ACC112 (cell line): ENCODE measurements around the gene SPEG.
A peak's percentile ranks its signal among the peaks of the same experiment; 100 is the strongest.

Source experiments
- H2AFZ ChIP-seq: fragments of 200-600 bp; sonication (generic); one replicate; pipeline ENCODE4 v1.6.0; 2017; ENCODE audit warnings: antibody characterized with exemption, low read length; ENCODE audit not compliant: unreplicated experiment
- H3K27ac ChIP-seq: fragments of 200-600 bp; sonication (generic); 2 replicates; pipeline ENCODE4 v1.5.1; 2014; ENCODE audit warnings: low read depth, mild to moderate bottlenecking, antibody characterized with exemption, low read length, moderate library complexity
- H3K27me3 ChIP-seq: fragments of 200-600 bp; sonication (generic); 2 replicates; pipeline ENCODE4 v1.6.1; 2014; ENCODE audit warnings: mild to moderate bottlenecking, antibody characterized with exemption, low read length, moderate library complexity, mixed read lengths; ENCODE audit not compliant: insufficient read depth
- H3K36me3 ChIP-seq: fragments of 200-600 bp; sonication (generic); 2 replicates; pipeline ENCODE4 v1.6.1; 2016; ENCODE audit warnings: mild to moderate bottlenecking, antibody characterized with exemption, low read length, moderate library complexity, mixed read lengths; ENCODE audit not compliant: insufficient read depth
- H3K4me1 ChIP-seq: fragments of 200-600 bp; sonication (generic); one replicate; pipeline ENCODE4 v1.6.1; 2016; ENCODE audit warnings: low read length, mixed read lengths; ENCODE audit not compliant: insufficient read depth, unreplicated experiment, control insufficient read depth
- H3K4me3 ChIP-seq: fragments of 200-600 bp; sonication (generic); 2 replicates; pipeline ENCODE4 v1.5.1; 2014; ENCODE audit warnings: mild to moderate bottlenecking, low read depth, low read length
- H3K79me2 ChIP-seq: fragments of 200-600 bp; sonication (generic); one replicate; pipeline ENCODE4 v1.6.0; 2016; ENCODE audit warnings: low read length; ENCODE audit not compliant: control insufficient read depth, unreplicated experiment, insufficient read depth

The SPEG gene

DNA sequence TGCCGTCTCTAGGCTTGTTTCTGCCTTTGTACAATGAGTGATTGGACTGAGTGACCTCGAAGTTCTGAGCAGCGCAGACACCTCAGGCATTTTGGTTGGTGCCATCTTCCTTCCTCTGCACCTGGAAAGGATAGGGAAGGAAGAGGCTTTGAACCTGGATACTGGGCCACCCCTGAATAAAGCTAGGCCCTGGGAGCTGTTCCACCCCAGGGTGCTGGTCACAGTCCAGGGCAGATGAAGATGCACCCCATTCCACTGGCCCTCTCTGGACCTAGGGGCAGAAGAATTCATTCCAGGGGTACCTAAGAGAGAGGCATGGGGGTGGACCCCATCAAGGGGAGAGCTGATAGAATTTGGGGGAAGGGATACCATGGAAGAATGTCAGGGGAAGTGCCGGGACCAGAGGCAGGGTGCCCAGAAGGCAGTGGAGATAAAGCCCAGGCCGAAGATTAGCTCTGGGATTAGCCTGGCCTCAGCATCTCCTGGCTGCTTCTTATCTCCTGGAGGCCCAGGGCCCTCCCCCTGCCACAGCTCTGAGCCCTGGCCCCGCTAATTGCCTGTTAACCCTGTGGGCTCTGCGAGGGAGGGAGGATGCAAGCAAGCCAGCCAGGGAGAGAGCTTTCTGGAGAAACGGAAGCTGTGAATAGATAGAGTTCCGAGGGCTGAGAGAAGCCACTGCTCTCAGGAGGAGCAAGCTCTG lies 91.0 kb downstream of the SPEG start:
- Histone ChIP-seq H2AFZ (no peak overlapping the region), H3K4me3 (no peak overlapping the region), H3K79me2 (no peaks in the 10 kb centered on the region), H3K4me1 (peaks cover 15% of the 10 kb centered on the region), H3K27me3 (peaks cover 27% of the 10 kb centered on the region), H3K27ac (no peak overlapping the region), H3K36me3 (no peaks in the 10 kb centered on the region)

DNA sequence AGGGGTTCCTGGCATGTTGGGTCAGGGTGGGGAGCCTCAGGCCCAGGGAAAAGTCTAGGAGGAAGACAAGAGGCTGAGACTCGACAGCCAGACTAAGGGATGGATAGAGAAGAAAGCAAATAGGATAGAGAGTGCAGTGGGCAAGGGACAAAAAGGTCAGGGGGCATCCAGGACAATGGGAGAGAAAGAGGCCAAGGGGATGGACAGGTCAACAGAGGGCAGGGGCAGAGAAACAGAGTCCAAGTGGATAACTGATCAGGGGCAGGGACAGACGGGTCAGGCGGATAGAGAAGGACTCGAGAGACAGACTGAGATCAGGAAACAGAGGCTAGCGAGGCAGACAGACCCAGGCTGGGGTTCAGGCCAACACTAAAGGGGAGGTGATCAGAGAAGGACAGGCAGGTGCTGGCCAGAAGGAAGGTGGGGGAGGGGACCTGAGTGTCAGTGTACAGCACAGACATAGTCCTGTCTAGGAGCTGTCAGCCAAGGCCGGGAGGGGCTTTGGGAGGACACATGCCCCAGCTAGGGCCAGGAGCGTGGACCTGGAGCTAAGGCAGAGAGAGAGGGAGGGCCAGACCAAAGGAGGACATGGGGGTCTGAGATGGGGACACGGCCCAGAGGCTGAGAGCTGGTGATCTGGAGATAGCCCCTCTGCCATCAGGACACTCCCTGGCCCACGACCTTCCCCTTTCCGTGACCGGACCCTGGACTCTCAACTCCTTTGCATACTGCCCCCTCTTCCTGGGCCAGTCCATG lies 91.9 kb downstream of the SPEG start:
- Histone ChIP-seq H3K27ac (no peak overlapping the region), H3K4me3 (no peak overlapping the region), H3K36me3 (no peaks in the 10 kb centered on the region), H3K27me3 (peaks cover 27% of the 10 kb centered on the region), H3K79me2 (no peaks in the 10 kb centered on the region), H3K4me1 (peaks cover 8% of the 10 kb centered on the region), H2AFZ (no peak overlapping the region)

DNA sequence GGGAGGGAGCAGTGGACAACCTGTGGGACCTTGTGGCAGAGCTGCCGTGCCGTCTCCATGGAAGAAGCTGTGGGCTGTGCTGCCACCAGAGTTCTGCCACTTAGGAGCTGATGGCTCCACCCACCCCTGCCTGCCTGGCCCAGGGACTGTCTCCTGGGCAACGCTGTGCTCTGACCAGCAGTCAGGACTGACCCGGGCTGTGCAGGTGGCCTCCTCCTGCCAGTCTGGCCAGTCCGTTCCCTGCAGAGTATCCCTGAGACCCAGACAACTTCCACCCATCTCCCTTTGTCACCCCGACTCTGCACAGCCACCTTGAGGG lies 92.4 kb downstream of the SPEG start:
- H3K27ac ChIP-seq = no peak overlapping the region
- H3K27me3 ChIP-seq = peaks cover 30% of the 10 kb centered on the region

DNA sequence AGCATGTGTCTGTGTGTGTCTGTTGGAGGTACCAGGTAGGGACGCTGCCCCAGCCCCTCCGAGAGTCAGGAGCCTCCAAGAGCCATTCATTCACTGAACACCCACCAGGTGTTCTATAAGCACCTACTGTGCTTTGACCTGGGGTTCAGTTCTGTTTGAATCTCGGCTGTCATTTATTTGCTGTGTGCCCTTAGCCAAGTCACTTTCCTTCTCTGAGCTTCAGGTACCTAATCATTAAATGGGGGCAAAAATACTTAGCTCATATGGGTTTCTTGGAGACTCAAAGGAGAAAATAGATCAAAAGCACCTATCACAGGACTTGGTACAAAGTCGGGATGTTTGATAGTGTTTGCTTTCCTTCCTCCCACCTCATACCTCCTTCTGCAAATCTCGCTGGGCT lies 92.8 kb downstream of the SPEG start:
- Histone ChIP-seq H3K4me3 (no peak overlapping the region), H3K36me3 (no peaks in the 10 kb centered on the region), H3K27ac (no peak overlapping the region), H2AFZ (no peak overlapping the region), H3K79me2 (no peaks in the 10 kb centered on the region), H3K4me1 (peaks cover 2% of the 10 kb centered on the region), H3K27me3 (peaks cover 35% of the 10 kb centered on the region)

More for the DNA sequence above, 92.4 kb downstream of the SPEG start:
- peaks cover 3% of the 10 kb centered on the region for H3K4me1 ChIP-seq
- H3K79me2 ChIP-seq = no peaks in the 10 kb centered on the region
- H3K36me3 ChIP-seq = no peaks in the 10 kb centered on the region
- no peak overlapping the region for H3K4me3 ChIP-seq
- H2AFZ ChIP-seq = no peak overlapping the region

DNA sequence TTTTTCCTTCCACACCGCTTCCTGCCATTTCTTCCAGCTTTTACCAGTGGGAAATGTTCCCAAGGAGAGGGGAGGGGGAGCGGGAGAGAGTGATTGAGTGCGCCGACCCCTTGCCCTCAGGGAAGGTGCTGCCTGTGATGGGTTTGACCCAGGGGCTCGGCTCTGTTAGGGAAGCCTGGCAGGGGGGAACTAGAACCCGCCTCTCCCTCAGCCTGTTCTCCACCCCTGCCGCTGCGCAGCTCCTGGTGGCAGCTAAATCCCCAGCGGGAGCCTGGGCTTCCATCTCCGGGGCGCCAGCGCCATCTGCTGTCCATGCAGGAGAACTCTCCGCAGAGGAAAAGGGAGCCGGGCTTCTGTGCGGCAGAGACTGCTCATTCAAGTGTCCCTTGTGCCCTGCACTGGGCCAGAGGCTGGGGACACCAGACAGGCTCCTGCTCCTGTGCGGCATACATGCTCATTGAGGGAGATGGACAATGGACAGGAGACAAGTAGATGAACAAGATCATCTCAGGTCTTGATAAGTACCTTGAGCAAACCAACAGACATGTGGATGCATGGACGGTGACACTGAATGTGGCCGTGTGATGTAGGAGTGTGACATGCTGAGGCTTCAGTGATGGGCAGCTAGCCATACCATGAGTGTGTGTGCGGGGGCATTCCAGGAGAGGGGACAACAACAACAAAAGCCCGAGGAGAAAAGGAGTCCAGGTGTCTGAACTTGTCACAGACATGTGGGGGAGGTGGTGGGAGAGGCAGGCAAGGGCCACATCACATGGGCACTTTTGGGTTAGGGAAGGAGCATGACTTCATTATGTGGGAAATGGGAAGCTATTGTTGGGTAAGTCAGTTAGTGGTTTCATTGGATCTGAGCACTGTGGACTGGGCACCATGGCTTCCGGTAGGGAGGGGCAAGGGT lies 95.7 kb downstream of the SPEG start:
- Histone ChIP-seq H3K27ac (no peak overlapping the region), H3K4me3 (peak overlapping the region; percentile 62; the same call in 1 of the 2 replicates), H3K4me1 (no peaks in the 10 kb centered on the region), H3K79me2 (no peaks in the 10 kb centered on the region), H2AFZ (no peak overlapping the region), H3K36me3 (no peaks in the 10 kb centered on the region), H3K27me3 (peaks cover 36% of the 10 kb centered on the region)

DNA sequence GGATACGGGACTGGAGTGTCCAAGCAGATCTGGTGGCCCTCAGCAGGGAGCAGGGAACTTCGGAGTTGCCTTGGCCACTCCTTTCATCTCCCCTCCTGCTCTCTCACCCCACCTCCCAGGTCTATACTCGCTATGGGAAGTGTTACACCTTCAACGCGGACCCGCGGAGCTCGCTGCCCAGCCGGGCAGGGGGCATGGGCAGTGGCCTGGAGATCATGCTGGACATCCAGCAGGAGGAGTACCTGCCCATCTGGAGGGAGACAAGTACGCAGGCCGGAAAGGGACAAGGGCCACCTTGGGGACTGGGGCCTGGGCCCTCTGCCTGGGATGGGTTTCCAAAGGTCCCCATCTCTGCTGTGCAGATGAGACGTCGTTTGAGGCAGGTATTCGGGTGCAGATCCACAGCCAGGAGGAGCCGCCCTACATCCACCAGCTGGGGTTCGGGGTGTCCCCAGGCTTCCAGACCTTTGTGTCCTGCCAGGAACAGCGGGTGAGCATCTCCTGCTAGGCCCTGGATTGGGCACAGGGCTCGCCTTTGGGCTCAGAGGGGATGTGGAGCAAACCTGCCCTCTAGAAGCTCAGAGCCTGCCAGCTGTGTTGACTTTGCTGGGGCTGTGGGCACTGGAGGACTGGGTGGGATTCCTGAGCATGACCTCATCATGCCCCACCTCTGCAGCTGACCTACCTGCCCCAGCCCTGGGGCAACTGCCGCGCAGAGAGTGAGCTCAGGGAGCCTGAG lies 97.2 kb downstream of the SPEG start:
- Histone ChIP-seq H2AFZ (no peak overlapping the region), H3K27me3 (peaks cover 34% of the 10 kb centered on the region), H3K27ac (no peak overlapping the region), H3K4me1 (no peaks in the 10 kb centered on the region), H3K4me3 (no peak overlapping the region), H3K36me3 (no peaks in the 10 kb centered on the region), H3K79me2 (no peaks in the 10 kb centered on the region)

DNA sequence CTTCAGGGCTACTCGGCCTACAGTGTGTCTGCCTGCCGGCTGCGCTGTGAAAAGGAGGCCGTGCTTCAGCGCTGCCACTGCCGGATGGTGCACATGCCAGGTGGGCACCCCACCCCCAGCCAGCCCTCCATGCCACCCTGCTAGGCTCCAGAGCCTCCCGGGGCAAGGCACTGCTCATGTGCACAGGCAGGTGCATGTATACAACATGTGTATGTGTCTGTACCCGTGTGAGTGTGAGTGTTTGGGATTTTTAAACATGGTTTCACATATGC lies 97.7 kb downstream of the SPEG start:
- Histone ChIP-seq H2AFZ (no peak overlapping the region), H3K4me1 (no peaks in the 10 kb centered on the region), H3K79me2 (no peaks in the 10 kb centered on the region)

DNA sequence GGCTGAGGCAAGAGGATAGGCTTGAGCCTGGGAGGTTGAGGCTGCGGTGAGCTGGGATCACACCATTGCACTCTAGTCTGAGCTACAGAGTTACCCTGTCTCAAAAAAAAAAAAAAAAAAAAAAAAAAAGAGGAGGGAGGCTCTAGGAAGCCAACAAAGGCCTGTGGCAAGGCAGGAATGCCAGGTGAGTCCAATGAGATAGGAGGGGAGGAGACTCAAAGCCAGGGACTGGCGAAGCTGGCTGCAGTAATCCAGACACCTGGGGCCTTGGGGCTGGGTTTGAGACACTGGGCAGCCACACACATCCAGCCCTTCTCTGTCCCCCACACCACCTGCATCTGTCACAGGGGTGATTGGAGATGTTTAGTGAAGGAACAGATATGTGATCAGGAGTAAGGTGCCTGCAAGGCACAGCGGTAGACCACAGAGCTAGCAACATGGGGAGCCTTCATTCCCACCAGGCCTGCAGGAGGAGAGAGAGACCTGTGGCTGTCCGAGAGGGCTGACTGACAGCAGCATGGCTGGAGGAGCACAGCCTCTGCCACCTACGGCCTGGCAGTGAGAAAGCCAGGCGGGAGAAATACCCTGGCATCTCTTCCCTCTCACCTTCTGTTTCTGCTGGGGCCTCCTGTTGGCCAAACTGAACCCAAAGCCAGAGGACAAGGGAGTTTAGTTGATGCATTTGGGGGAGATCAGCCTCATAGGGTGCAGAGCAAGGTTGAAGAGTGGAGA lies 99.5 kb downstream of the SPEG start:
- Histone ChIP-seq H3K27me3 (peaks cover 18% of the 10 kb centered on the region), H3K4me1 (no peaks in the 10 kb centered on the region), H3K36me3 (no peaks in the 10 kb centered on the region), H3K4me3 (no peak overlapping the region), H3K79me2 (no peaks in the 10 kb centered on the region), H3K27ac (no peak overlapping the region), H2AFZ (no peak overlapping the region)

More for the DNA sequence above, 97.7 kb downstream of the SPEG start:
- Histone ChIP-seq H3K27ac (no peak overlapping the region), H3K36me3 (no peaks in the 10 kb centered on the region), H3K4me3 (no peak overlapping the region), H3K27me3 (peaks cover 31% of the 10 kb centered on the region)

DNA sequence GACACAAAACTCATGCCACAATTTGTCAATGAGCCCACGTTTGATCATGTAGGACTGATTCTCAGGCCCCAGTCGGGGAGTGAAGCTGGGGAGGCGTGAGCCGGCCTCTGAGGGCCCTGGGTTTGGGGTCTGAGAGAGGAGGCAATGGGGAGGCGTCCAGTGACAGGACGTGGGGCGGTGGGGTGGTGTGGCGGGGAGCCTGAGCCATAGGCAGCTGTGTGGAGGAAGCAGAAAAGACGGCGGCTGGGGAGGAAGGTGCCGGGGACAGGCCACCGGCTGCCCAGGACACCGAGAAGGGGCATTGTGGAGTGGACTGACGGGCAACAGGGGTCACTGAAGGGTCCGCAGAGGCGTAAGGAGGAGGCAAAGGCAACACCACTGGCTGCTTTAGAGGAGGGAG lies 101.8 kb downstream of the SPEG start:
- H3K79me2 ChIP-seq = no peaks in the 10 kb centered on the region
- peaks cover 9% of the 10 kb centered on the region; the same call in 1 of the 2 replicates for H3K27me3 ChIP-seq
- no peak overlapping the region for H2AFZ ChIP-seq
- no peaks in the 10 kb centered on the region for H3K4me1 ChIP-seq
- H3K4me3 ChIP-seq = no peak overlapping the region
- H3K27ac ChIP-seq = no peak overlapping the region
- H3K36me3 ChIP-seq = 0 out of 2 replicates have a peak, but pooled peaks cover 8% of the 10 kb centered on the region

DNA sequence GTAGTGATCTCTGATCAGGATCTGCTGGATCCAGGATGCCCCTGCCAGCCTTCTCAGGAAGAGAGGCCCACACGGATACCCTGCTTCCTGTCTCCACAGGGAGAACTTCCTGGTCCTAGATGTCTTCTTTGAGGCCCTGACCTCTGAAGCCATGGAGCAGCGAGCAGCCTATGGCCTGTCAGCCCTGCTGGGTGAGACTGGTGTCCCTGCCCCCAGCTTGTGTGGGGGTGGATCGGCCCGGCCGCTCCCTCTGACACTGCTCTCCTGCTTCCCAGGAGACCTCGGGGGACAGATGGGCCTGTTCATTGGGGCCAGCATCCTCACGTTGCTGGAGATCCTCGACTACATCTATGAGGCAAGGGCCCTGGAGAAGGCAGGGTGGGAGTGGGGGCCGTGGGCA lies 102.3 kb downstream of the SPEG start:
- Histone ChIP-seq H2AFZ (no peak overlapping the region), H3K79me2 (no peaks in the 10 kb centered on the region), H3K4me1 (peaks cover 2% of the 10 kb centered on the region), H3K4me3 (no peak overlapping the region), H3K36me3 (0 out of 2 replicates have a peak, but pooled peaks cover 8% of the 10 kb centered on the region), H3K27ac (no peak overlapping the region), H3K27me3 (peaks cover 6% of the 10 kb centered on the region; the same call in 1 of the 2 replicates)
